SK-N-SH treated with all-trans-retinoic acid at 6 μM for 48 hours (cell line): ENCODE data around the gene TMPRSS11F.

Experiments
- ARNTL ChIP-seq: fragments of 450-650 bp; formaldehyde crosslinking; IDR thresholded peaks from 2 replicates; pipeline ENCODE4 v1.5.0; 2020; ENCODE audit warnings: low read depth, mild to moderate bottlenecking, moderate library complexity, borderline replicate concordance
- ISL1 ChIP-seq: fragments of 250-450 bp; sonication (Bioruptor Pico); IDR thresholded peaks from 2 replicates; pipeline ENCODE4 v2.1.2; 2022; ENCODE audit warnings: mild to moderate bottlenecking, moderate library complexity
- OSR1 ChIP-seq: fragments of 250-450 bp; sonication (Bioruptor Pico); IDR thresholded peaks from 2 replicates; pipeline ENCODE4 v1.8.0; 2022; ENCODE audit warnings: moderate library complexity, mild to moderate bottlenecking, inconsistent platforms
- PATZ1 ChIP-seq: fragments of 250-450 bp; sonication (Bioruptor Pico); IDR thresholded peaks from 2 replicates; pipeline ENCODE4 v1.8.0; 2020; ENCODE audit warnings: mild to moderate bottlenecking, moderate library complexity, borderline replicate concordance
- PPARA ChIP-seq: fragments of 250-450 bp; sonication (Bioruptor Pico); IDR thresholded peaks from 2 replicates; pipeline ENCODE4 v1.5.0; 2020; ENCODE audit warnings: mild to moderate bottlenecking, borderline replicate concordance
- ZFP3 ChIP-seq: fragments of 250-450 bp; sonication (Bioruptor Pico); IDR thresholded peaks from 2 replicates; pipeline ENCODE4 v1.5.0; 2020; ENCODE audit warnings: mild to moderate bottlenecking, moderate library complexity
- ZNF565 ChIP-seq: fragments of 450-650 bp; formaldehyde crosslinking; conservative IDR thresholded peaks from 2 replicates; pipeline ENCODE4 v1.5.0; 2020; ENCODE audit warnings: low read depth, mild to moderate bottlenecking, moderate library complexity
- ZNF70 ChIP-seq: fragments of 450-650 bp; formaldehyde crosslinking; IDR thresholded peaks from 2 replicates; pipeline ENCODE4 v1.5.0; 2020; ENCODE audit warnings: mild to moderate bottlenecking, moderate library complexity
- ZNF8 ChIP-seq: fragments of 450-650 bp; formaldehyde crosslinking; IDR thresholded peaks from 2 replicates; pipeline ENCODE4 v1.5.0; 2020; ENCODE audit warnings: mild to moderate bottlenecking, moderate library complexity
- TF ChIP-seq, protein P1 (sequence below): fragments of 250-450 bp; sonication (Bioruptor Pico); IDR thresholded peaks from 2 replicates; pipeline ENCODE4 v1.5.1; 2020; ENCODE audit warnings: low read depth, mild to moderate bottlenecking, moderate library complexity

- TF ChIP-seq ZNF8 (CRISPR knock-in tag): no peak
- no peak for TF ChIP-seq ZNF565 (CRISPR knock-in tag)
- no peak for TF ChIP-seq OSR1 (CRISPR knock-in tag)
- no peak for TF ChIP-seq ZNF70 (CRISPR knock-in tag)
- no peak for TF ChIP-seq ZFP3
- no peak for TF ChIP-seq PATZ1
- TF ChIP-seq, protein P1, sequence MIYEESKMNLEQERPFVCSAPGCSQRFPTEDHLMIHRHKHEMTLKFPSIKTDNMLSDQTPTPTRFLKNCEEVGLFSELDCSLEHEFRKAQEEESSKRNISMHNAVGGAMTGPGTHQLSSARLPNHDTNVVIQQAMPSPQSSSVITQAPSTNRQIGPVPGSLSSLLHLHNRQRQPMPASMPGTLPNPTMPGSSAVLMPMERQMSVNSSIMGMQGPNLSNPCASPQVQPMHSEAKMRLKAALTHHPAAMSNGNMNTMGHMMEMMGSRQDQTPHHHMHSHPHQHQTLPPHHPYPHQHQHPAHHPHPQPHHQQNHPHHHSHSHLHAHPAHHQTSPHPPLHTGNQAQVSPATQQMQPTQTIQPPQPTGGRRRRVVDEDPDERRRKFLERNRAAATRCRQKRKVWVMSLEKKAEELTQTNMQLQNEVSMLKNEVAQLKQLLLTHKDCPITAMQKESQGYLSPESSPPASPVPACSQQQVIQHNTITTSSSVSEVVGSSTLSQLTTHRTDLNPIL: no peak
- no peak for TF ChIP-seq PPARA (CRISPR knock-in tag)
- TF ChIP-seq ARNTL (CRISPR knock-in tag): no peak
- TF ChIP-seq ISL1 (CRISPR knock-in tag): no peak
Observed at GRCh38 chr4:68148800-68149685, 19.4 kb upstream of the TMPRSS11F start.
